ENCODE data around the gene IFIT2. TPM values are rescaled to one million over a fixed set of nuclear protein-coding genes. Genes with fewer than 3 reads are reported as not detected.
A peak's percentile ranks its signal among the peaks of the same experiment; 100 is the strongest.
"Not testable (repeated sequence)": the region's sequence is repeated elsewhere in the genome, so short reads cannot be mapped to it uniquely, and the experiment has no call there.

IFIT2 gene
- total RNA-seq, result 3.3 TPM

GRCh38 chr10:89301721-89302445, at the start of gene IFIT2:
Gene IFIT2, plus strand, starts transcription at chr10:89302046. Its CDS starts 78 bp downstream, at chr10:89302124.
- FAIRE-seq (no peak), DNase-seq (ENCODE audit: low spot score in 2 of 2) (peak in 1 of 2 donors; percentile 28)

- FAIRE-seq, result peak; percentile 66
- DNase-seq (ENCODE audit: low spot score in 2 of 2), result no peak
Observed at GRCh38 chr10:89252225-89252585, 49.6 kb upstream of the IFIT2 start.

GRCh38 chr10:89255091-89255579, 46.7 kb upstream of the IFIT2 start:
- not testable (repeated sequence) for DNase-seq (ENCODE audit: low spot score in 2 of 2); FAIRE-seq

- no peak for DNase-seq (ENCODE audit: low spot score in 2 of 2)
- FAIRE-seq, result no peak
Observed at GRCh38 chr10:89255793-89256192, 46.1 kb upstream of the IFIT2 start.

- DNase-seq (ENCODE audit: low spot score in 2 of 2) (no peak), FAIRE-seq (no peak)
Observed at GRCh38 chr10:89256340-89256739, 45.5 kb upstream of the IFIT2 start.

GRCh38 chr10:89256962-89257361, 44.9 kb upstream of the IFIT2 start:
- FAIRE-seq (no peak), DNase-seq (ENCODE audit: low spot score in 2 of 2) (no peak)

GRCh38 chr10:89257581-89257980, 44.3 kb upstream of the IFIT2 start:
- no peak for DNase-seq (ENCODE audit: low spot score in 2 of 2)
- FAIRE-seq, result no peak

GRCh38 chr10:89258881-89259280, 43.0 kb upstream of the IFIT2 start:
- FAIRE-seq, result no peak
- DNase-seq (ENCODE audit: low spot score in 2 of 2), result no peak

GRCh38 chr10:89262086-89263051, 39.5 kb upstream of the IFIT2 start:
- FAIRE-seq, result no peak

GRCh38 chr10:89263091-89263490, 38.8 kb upstream of the IFIT2 start:
- no peak for DNase-seq (ENCODE audit: low spot score in 2 of 2)
- no peak for FAIRE-seq

More at GRCh38 chr10:89262086-89263051, 39.5 kb upstream of the IFIT2 start:
- DNase-seq (ENCODE audit: low spot score in 2 of 2), result no peak

GRCh38 chr10:89263531-89263930, 38.3 kb upstream of the IFIT2 start:
- DNase-seq (ENCODE audit: low spot score in 2 of 2) (no peak), FAIRE-seq (no peak)

GRCh38 chr10:89266721-89267453, 35.0 kb upstream of the IFIT2 start:
- no peak for FAIRE-seq
- no peak for DNase-seq (ENCODE audit: low spot score in 2 of 2)

GRCh38 chr10:89269433-89270152, 32.3 kb upstream of the IFIT2 start:
- DNase-seq (ENCODE audit: low spot score in 2 of 2) (no peak), FAIRE-seq (no peak)

- FAIRE-seq (no peak), DNase-seq (ENCODE audit: low spot score in 2 of 2) (no peak)
Observed at GRCh38 chr10:89270153-89270483, 31.7 kb upstream of the IFIT2 start.

- no peak for DNase-seq (ENCODE audit: low spot score in 2 of 2)
Observed at GRCh38 chr10:89271532-89271931, 30.3 kb upstream of the IFIT2 start.

GRCh38 chr10:89273680-89274079, 28.2 kb upstream of the IFIT2 start:
- FAIRE-seq (no peak), DNase-seq (ENCODE audit: low spot score in 2 of 2) (no peak)

More at GRCh38 chr10:89271532-89271931, 30.3 kb upstream of the IFIT2 start:
- no peak for FAIRE-seq

- DNase-seq (ENCODE audit: low spot score in 2 of 2), result no peak
- FAIRE-seq, result no peak
Observed at GRCh38 chr10:89274928-89275327, 26.9 kb upstream of the IFIT2 start.

- DNase-seq (ENCODE audit: low spot score in 2 of 2), result no peak
- FAIRE-seq, result no peak
Observed at GRCh38 chr10:89275383-89275782, 26.5 kb upstream of the IFIT2 start.

- FAIRE-seq (no peak), DNase-seq (ENCODE audit: low spot score in 2 of 2) (peak in 1 of 2 donors; percentile 36)
Observed at GRCh38 chr10:89278034-89278535, 23.8 kb upstream of the IFIT2 start.

GRCh38 chr10:89278900-89279392, 22.9 kb upstream of the IFIT2 start:
- FAIRE-seq (no peak), DNase-seq (ENCODE audit: low spot score in 2 of 2) (no peak)
